ENCODE data around the gene FMNL2.

Gene FMNL2

GRCh38 chr2:152445375-152445774, 110.4 kb downstream of the FMNL2 start:
- TF ChIP-seq CTCF (IDR thresholded peaks at IDR 0.05; ENCODE audit: low read depth, low read length, missing control alignments) = no peak
- no peak overlapping the region for H3K4me3 ChIP-seq (ENCODE audit: low read depth, low read length)
- H3K27ac ChIP-seq = peak overlapping the region; percentile 54
- no peak for DNase-seq
- in situ Hi-C loops (cut with HindIII; ENCODE audit: low pct_ligation_motif_present, low sequenced_read_pairs) = no loop called here
- no peaks in the 10 kb centered on the region for H3K27me3 ChIP-seq (replicated peaks)
- no peaks in the 10 kb centered on the region for H3K36me3 ChIP-seq (replicated peaks)

- Histone ChIP-seq H3K27me3 (replicated peaks) (no peaks in the 10 kb centered on the region), H3K4me3 (ENCODE audit: low read depth, low read length) (no peak overlapping the region), H3K36me3 (replicated peaks) (no peaks in the 10 kb centered on the region), H3K27ac (peak overlapping the region; percentile 54)
- no peak for TF ChIP-seq CTCF (IDR thresholded peaks at IDR 0.05; ENCODE audit: low read depth, low read length, missing control alignments)
- in situ Hi-C loops (cut with HindIII; ENCODE audit: low pct_ligation_motif_present, low sequenced_read_pairs) = no loop called here
- DNase-seq = peak; percentile 78
Observed at GRCh38 chr2:152445791-152446201, 110.8 kb downstream of the FMNL2 start.

GRCh38 chr2:152446213-152446612, 111.2 kb downstream of the FMNL2 start:
- in situ Hi-C loops (cut with HindIII; ENCODE audit: low pct_ligation_motif_present, low sequenced_read_pairs) = no loop called here
- peak overlapping the region; percentile 54 for H3K27ac ChIP-seq
- H3K36me3 ChIP-seq (replicated peaks) = no peaks in the 10 kb centered on the region
- H3K4me3 ChIP-seq (ENCODE audit: low read depth, low read length) = no peak overlapping the region
- no peak for TF ChIP-seq CTCF (IDR thresholded peaks at IDR 0.05; ENCODE audit: low read depth, low read length, missing control alignments)
- DNase-seq = no peak
- no peaks in the 10 kb centered on the region for H3K27me3 ChIP-seq (replicated peaks)

DNA sequence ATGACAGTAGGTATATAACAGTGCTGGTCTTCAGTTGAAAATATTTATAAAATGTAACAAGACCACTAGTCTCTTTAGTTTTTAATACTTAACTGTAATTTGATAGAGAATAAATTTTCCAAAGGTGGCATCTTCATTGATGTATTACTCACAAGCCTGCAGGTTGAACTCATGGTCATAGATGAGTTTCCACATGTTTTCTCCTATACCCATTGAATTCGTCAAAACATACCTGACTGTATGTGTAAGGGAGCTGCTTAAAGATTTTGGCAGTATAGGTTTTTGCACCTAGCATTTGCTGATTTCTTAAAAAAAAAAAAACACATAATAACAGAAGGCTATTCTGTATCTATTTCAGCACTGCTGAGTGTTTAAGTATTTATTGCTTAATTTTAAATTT, 112.9 kb downstream of the FMNL2 start:
- no peak overlapping the region for H3K27ac ChIP-seq
- no peaks in the 10 kb centered on the region for H3K27me3 ChIP-seq (replicated peaks)
- no peak for TF ChIP-seq CTCF (IDR thresholded peaks at IDR 0.05; ENCODE audit: low read depth, low read length, missing control alignments)
- no peaks in the 10 kb centered on the region for H3K36me3 ChIP-seq (replicated peaks)
- no peak overlapping the region for H3K4me3 ChIP-seq (ENCODE audit: low read depth, low read length)
- in situ Hi-C loops (cut with HindIII; ENCODE audit: low pct_ligation_motif_present, low sequenced_read_pairs) = no loop called here
- DNase-seq = no peak

DNA sequence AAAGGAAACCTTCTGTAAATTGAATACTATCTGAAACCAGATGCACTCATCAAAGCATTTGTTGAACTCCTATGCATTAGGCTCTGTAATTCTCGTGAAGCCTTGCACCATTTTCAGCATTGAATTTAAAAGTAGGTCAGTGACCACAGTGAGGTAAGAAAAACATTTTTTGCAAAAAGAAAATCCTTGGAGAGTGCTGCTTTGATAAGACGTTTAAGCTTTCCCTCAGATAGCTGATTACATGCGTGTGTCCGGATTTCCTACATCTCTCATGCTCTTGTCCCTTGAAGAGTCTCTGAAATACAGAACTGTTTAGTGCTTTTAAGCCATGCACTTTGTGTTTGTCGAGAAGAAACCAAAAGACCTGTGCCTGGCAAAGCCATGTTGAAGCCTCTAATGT, 113.6 kb downstream of the FMNL2 start:
- H3K4me3 ChIP-seq (ENCODE audit: low read depth, low read length) = no peak overlapping the region
- H3K36me3 ChIP-seq (replicated peaks) = no peaks in the 10 kb centered on the region
- no peak for DNase-seq
- TF ChIP-seq CTCF (IDR thresholded peaks at IDR 0.05; ENCODE audit: low read depth, low read length, missing control alignments) = no peak
- no peak overlapping the region for H3K27ac ChIP-seq
- in situ Hi-C loops (cut with HindIII; ENCODE audit: low pct_ligation_motif_present, low sequenced_read_pairs) = no loop called here
- H3K27me3 ChIP-seq (replicated peaks) = no peaks in the 10 kb centered on the region

GRCh38 chr2:152449578-152449977, 114.6 kb downstream of the FMNL2 start:
- no peak for TF ChIP-seq CTCF (IDR thresholded peaks at IDR 0.05; ENCODE audit: low read depth, low read length, missing control alignments)

More at GRCh38 chr2:152449578-152449977, 114.6 kb downstream of the FMNL2 start:
- Histone ChIP-seq H3K4me3 (ENCODE audit: low read depth, low read length) (no peak overlapping the region), H3K27me3 (replicated peaks) (no peaks in the 10 kb centered on the region), H3K27ac (no peak overlapping the region), H3K36me3 (replicated peaks) (no peaks in the 10 kb centered on the region)
- no peak for DNase-seq
- in situ Hi-C loops (cut with HindIII; ENCODE audit: low pct_ligation_motif_present, low sequenced_read_pairs) = no loop called here

Measured in brain microvascular endothelial cell (primary cell).